ENCODE data around the gene CC2D2A.

Gene CC2D2A

GRCh38 chr4:15521442-15522039 lies 51.9 kb downstream of the CC2D2A start:
- DNase-seq = no peak

DNA sequence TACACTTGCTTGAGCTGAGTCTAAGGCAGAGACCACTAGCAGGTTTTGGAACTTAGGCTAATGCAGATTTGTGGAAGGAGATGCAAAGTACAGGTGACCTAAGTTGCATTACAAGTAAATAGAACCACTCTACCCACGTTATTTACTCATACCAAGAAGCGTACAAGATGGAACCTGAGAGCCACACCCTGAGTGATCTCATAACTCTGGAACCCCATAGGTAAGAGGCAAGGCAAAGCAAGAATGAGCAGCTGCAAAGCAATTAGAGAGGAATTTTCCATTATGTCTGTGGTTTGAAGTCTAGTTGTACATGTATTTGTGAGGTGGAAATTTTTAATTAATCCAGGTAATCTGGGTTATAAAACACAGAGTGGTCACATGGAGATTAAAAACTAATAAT lies 55.4 kb downstream of the CC2D2A start:
- no peak for DNase-seq

GRCh38 chr4:15526924-15527592 lies 57.4 kb downstream of the CC2D2A start:
- no peak for DNase-seq

- no peak for DNase-seq
These were observed 62.1 kb downstream of the CC2D2A start for GRCh38 chr4:15531792-15532191.

- DNase-seq = no peak
These were observed 64.1 kb downstream of the CC2D2A start for GRCh38 chr4:15533817-15534216.

DNA sequence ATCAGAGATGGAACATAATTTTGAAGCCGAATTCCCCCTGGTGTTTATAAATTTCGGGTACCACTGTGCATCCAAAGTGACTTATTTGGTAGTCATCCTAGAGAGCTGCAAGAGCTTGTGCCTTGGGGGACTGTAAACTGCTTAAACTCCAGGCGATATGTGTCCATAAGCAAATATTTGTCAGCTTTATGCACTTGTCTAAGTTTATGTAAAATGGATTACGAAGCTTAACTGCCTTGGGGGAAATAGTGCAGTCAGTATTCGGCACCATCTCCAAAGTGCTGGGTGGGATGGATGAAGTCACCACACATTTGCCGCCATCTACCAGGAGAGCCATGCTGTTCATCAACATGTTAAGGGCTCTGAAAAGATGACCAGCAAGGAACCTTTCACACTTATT lies 65.9 kb downstream of the CC2D2A start:
- no peak for DNase-seq

- DNase-seq = no peak
These were observed 67.1 kb downstream of the CC2D2A start for GRCh38 chr4:15536552-15537499.

GRCh38 chr4:15541941-15542340 lies 72.3 kb downstream of the CC2D2A start:
- no peak for DNase-seq

DNA sequence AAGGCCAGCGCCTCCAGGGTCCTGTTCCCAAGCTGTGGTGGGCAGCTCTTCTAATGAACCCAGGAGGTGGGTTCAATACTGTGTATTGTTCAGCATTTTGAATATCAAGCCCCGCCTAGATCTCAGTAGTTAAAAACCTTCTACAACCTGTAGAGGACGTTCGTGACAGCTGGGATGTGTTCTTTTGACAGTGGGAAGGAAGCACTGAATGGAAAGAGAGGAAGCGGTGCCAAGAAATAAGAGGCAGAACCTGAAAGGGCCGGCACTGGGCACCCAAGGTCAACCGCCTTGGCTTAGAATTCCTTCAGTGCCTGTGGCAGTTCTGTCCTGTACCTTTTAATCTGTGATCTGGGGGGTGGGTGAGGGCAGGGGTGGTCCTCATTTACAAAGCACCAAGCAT lies 73.1 kb downstream of the CC2D2A start:
- no peak for DNase-seq

DNA sequence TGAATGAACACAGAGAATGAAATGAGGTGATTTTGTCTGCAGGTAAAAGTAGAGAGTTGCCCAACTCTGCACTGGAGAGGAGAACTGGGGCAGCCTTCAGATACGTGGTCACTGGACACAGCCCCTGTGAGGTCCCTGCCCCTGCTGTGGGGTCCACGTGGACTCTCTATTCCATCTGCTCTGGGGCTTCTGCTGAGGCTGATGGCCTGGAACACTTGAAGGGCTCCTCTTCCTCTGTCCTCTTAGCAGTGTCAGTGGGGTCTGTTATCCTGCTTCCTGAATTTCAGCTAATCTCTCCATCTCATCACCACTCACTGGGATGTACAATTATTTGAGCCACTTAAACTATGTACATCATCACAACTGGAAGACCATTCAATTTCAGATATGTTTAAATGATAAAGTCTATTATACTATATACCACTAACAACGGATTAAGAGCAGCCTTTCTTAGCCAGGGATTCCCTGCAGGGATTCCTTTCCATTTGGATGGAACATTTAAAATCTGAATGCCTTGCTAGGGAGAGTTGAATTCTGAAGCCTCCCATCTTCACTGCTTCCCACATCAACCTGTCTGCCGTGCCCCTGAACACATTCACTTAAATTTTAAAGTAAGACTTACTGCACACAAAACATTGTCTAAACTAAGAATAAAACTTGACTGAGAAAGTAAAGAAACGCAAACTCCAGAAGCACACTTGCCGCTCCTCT lies 74.0 kb downstream of the CC2D2A start:
- DNase-seq = no peak

- no peak for DNase-seq
These were observed 74.6 kb downstream of the CC2D2A start for GRCh38 chr4:15544248-15544729.

GRCh38 chr4:15545371-15545770 lies 75.7 kb downstream of the CC2D2A start:
- no peak for DNase-seq

- DNase-seq = no peak
These were observed 77.7 kb downstream of the CC2D2A start for GRCh38 chr4:15547392-15547791.

DNA sequence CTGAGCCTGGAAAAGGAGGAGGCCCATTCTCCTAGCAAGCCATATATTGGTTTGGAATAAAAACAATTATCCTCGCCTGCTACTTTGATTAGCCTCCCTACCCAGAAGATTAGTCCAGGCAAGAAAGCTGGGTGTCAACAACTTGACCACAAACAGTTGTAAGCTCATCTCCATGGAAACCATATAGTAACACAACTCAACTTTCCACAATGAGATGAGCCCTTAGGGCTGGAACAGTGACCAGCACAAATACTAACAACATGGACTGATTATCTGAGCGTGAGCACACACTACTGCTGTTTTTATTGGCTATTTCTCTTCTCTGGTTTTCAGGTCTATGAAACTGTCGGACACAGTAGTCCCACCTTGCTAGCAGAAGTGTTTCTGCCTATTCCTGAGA lies 80.8 kb downstream of the CC2D2A start:
- no peak for DNase-seq

DNA sequence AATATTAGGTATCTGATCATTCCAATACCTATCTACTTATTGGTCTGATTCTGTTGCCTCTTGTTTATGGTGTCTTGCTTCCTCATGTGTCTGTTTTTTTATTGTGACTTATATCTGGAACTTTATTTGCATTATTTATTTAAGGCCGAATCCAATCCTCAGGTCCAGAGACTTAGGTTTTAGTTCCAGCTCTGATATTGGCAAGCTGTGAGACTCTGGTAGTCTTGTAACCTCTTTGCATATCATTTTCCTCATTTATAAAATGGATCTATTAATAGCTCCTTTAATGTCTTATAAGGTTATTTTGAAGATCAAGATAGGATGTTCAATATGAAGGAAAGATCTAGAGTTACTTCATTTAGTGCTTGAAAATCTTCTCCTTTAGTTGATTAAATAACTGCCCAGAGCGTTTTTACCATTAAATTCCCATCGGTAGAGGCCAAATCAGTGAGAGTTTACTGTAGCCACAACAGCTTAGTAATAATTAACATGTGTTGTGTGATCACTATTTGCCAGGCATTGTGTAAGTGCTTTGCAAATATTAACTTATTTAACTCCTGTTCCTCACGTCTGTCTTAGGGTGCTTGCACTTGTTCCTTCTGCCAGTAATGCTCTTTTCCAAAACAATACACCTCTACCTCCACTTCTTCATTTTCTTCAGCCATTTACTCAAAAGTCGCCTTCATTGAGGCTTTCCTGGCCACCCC lies 82.2 kb downstream of the CC2D2A start:
- no peak for DNase-seq

DNA sequence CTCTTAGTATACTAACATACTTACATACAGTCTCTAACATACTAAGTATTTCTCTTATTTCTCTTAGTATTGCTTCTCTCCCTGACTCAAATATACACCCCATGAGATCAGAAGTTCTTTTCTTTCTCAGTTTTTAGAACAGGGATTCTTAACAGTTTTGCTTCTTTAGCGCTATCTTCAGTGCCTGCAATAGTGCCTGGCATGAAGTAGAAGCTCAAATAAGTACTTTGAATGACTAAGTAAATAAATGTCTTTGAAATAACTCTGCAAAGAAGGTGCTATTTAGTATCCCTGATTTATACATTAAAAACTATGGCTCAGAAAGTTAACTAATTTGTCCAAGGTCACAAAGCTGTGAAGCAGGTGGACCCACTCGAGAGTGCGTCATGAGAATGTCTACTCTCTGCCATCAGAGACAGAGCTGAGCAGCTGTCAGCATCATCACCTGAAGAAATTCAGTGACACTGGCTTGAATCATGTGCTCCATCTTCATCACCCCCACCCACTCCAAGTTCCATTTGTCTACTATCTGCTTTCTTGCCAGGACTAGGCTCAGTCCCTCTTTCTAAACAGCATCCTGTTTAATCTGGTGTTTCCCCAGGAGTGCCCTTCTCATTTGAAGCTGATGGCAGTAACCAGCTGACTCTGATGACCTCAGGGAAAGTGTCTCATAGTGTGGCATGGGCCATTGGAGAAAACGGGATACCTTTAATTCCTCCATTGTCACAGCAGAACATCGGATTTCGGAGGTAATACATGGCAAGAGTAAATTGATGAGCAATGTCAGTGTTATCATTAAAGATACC lies 83.1 kb downstream of the CC2D2A start:
- no peak for DNase-seq

DNA sequence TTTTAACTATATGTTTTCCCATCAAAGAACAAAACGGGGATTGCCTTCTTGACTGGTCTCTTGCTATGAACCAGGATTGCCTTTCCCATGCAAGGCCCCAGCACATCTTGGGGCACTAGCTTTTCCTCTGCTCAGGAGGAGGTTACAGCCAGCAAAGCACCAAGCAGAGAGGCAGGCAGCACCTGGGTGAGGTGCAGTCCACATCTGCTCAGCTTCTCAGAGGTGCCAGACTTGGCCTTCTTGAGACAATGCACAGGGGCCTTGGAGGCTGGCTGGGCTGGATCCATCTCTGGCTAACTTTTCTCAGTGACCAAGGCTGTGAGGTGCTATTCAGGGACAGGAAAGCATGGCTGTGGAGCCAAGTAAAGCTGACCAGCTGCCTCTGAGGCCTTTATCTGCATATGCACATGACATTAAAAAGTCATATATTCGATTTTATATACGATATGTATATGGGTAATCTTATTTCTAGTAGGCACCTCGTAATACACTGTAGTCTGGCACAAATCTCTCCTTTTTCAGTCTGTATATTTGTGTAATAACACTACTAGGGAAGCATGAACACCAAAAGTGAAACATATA lies 86.9 kb downstream of the CC2D2A start:
- no peak for DNase-seq

- DNase-seq = no peak
These were observed 88.3 kb downstream of the CC2D2A start for GRCh38 chr4:15557786-15558550.

- DNase-seq = no peak
These were observed 88.9 kb downstream of the CC2D2A start for GRCh38 chr4:15558561-15558960.

GRCh38 chr4:15562114-15562513 lies 92.4 kb downstream of the CC2D2A start:
- DNase-seq = no peak

Data from activated CD8-positive, alpha-beta memory T cell treated with anti-CD3 and anti-CD28 coated beads for 24 hours (primary cell).